WERI-Rb-1 (cell line): ENCODE measurements around the gene FBXO21.

Source experiments
- DNase-seq: peaks from one replicate; pipeline ENCODE4 v3.0.0-alpha.2; 2020
- H3K27ac ChIP-seq: fragments of 250-450 bp; sonication (Bioruptor Pico); 2 replicates; pipeline ENCODE4 v1.5.1; 2020; ENCODE audit warnings: mild to moderate bottlenecking, moderate library complexity
- H3K27me3 ChIP-seq: fragments of 250-450 bp; sonication (Bioruptor Pico); 2 replicates; pipeline ENCODE4 v1.5.1; 2021; ENCODE audit warnings: mild to moderate bottlenecking, low read depth, moderate library complexity; ENCODE audit not compliant: insufficient read depth, severe bottlenecking
- H3K36me3 ChIP-seq: fragments of 250-450 bp; sonication (Bioruptor Pico); 2 replicates; pipeline ENCODE4 v1.5.1; 2020; ENCODE audit warnings: mild to moderate bottlenecking, moderate library complexity
- H3K4me3 ChIP-seq: 2 replicates; pipeline ENCODE4 v1.5.1; 2011; ENCODE audit warnings: low read depth, mild to moderate bottlenecking, control low read depth, low read length
- H3K9me3 ChIP-seq: fragments of 250-450 bp; sonication (Bioruptor Pico); 2 replicates; pipeline ENCODE4 v1.5.1; 2021; ENCODE audit warnings: mild to moderate bottlenecking, moderate library complexity; ENCODE audit not compliant: severe bottlenecking
- CTCF ChIP-seq: IDR thresholded peaks from 2 replicates; pipeline ENCODE4 v1.5.1; 2011; ENCODE audit warnings: low read depth, mild to moderate bottlenecking, control low read depth, inconsistent platforms, low read length

Gene FBXO21

GRCh38 chr12:117165342-117165741 is 24.9 kb downstream of the FBXO21 start:
- no peak for DNase-seq
- no peak overlapping the region for H3K27ac ChIP-seq
- H3K9me3 ChIP-seq, result no peaks in the 10 kb centered on the region
- peaks cover 90% of the 10 kb centered on the region for H3K36me3 ChIP-seq
- H3K4me3 ChIP-seq, result no peak overlapping the region
- H3K27me3 ChIP-seq, result no peaks in the 10 kb centered on the region
- TF ChIP-seq CTCF, result no peak

- Histone ChIP-seq H3K36me3 (peaks cover 83% of the 10 kb centered on the region), H3K27me3 (no peaks in the 10 kb centered on the region)
- DNase-seq, result no peak
Observed at GRCh38 chr12:117162633-117163032, 27.6 kb downstream of the FBXO21 start.

GRCh38 chr12:117162167-117162539 is 28.1 kb downstream of the FBXO21 start:
- no peak for DNase-seq

More at GRCh38 chr12:117162633-117163032, 27.6 kb downstream of the FBXO21 start:
- no peak overlapping the region for H3K27ac ChIP-seq
- H3K4me3 ChIP-seq, result no peak overlapping the region
- no peaks in the 10 kb centered on the region for H3K9me3 ChIP-seq
- TF ChIP-seq CTCF, result no peak

GRCh38 chr12:117161460-117162166 is 28.7 kb downstream of the FBXO21 start:
- Histone ChIP-seq H3K27me3 (no peaks in the 10 kb centered on the region), H3K9me3 (no peaks in the 10 kb centered on the region), H3K27ac (no peak overlapping the region), H3K36me3 (peaks cover 82% of the 10 kb centered on the region), H3K4me3 (no peak overlapping the region)
- no peak for TF ChIP-seq CTCF
- no peak for DNase-seq

More at GRCh38 chr12:117162167-117162539, 28.1 kb downstream of the FBXO21 start:
- Histone ChIP-seq H3K36me3 (peaks cover 83% of the 10 kb centered on the region), H3K9me3 (no peaks in the 10 kb centered on the region), H3K27ac (no peak overlapping the region), H3K4me3 (no peak overlapping the region), H3K27me3 (no peaks in the 10 kb centered on the region)
- no peak for TF ChIP-seq CTCF

- no peak overlapping the region for H3K4me3 ChIP-seq
- no peak overlapping the region for H3K27ac ChIP-seq
- no peak for DNase-seq
- TF ChIP-seq CTCF, result no peak
- no peaks in the 10 kb centered on the region for H3K9me3 ChIP-seq
- H3K27me3 ChIP-seq, result no peaks in the 10 kb centered on the region
- H3K36me3 ChIP-seq, result peaks cover 82% of the 10 kb centered on the region
Observed at GRCh38 chr12:117159674-117160073, 30.6 kb downstream of the FBXO21 start.
